ENCODE measurements around the gene PROC. TPM values are rescaled to one million over a fixed set of nuclear protein-coding genes. Genes with fewer than 3 reads are reported as not detected.

The PROC gene
- total RNA-seq, 1 donor from 2014 or later: 8.9 TPM

DNA sequence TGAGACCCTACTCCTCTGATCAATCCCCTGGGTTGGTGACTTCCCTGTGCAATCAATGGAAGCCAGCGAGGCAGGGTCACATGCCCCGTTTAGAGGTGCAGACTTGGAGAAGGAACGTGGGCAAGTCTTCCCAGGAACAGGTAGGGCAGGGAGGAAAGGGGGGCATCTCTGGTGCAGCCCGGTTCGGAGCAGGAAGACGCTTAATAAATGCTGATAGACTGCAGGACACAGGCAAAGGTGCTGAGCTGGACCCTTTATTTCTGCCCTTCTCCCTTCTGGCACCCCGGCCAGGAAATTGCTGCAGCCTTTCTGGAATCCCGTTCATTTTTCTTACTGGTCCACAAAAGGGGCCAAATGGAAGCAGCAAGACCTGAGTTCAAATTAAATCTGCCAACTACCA lies 821 bp upstream of the PROC start:
- Mint-ChIP-seq H3K27me3 (peaks cover 60% of the 10 kb centered on the region), H3K27ac (peak overlapping the region; percentile 19), H3K36me3 (no peaks in the 10 kb centered on the region), H3K4me1 (ENCODE audit: unreplicated experiment) (peaks cover 16% of the 10 kb centered on the region), H3K4me3 (peak overlapping the region; percentile 15), H3K9me3 (no peaks in the 10 kb centered on the region)
- TF ChIP-seq, protein P1, sequence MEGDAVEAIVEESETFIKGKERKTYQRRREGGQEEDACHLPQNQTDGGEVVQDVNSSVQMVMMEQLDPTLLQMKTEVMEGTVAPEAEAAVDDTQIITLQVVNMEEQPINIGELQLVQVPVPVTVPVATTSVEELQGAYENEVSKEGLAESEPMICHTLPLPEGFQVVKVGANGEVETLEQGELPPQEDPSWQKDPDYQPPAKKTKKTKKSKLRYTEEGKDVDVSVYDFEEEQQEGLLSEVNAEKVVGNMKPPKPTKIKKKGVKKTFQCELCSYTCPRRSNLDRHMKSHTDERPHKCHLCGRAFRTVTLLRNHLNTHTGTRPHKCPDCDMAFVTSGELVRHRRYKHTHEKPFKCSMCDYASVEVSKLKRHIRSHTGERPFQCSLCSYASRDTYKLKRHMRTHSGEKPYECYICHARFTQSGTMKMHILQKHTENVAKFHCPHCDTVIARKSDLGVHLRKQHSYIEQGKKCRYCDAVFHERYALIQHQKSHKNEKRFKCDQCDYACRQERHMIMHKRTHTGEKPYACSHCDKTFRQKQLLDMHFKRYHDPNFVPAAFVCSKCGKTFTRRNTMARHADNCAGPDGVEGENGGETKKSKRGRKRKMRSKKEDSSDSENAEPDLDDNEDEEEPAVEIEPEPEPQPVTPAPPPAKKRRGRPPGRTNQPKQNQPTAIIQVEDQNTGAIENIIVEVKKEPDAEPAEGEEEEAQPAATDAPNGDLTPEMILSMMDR (conservative IDR thresholded peaks at IDR 0.05): no peak
- DNase-seq (ENCODE audit: extremely low spot score, unreplicated experiment): no peak

DNA sequence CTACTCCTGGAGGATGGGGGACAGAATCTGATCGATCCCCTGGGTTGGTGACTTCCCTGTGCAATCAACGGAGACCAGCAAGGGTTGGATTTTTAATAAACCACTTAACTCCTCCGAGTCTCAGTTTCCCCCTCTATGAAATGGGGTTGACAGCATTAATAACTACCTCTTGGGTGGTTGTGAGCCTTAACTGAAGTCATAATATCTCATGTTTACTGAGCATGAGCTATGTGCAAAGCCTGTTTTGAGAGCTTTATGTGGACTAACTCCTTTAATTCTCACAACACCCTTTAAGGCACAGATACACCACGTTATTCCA lies 844 bp downstream of the PROC start:
- Mint-ChIP-seq H3K27me3 (peaks cover 72% of the 10 kb centered on the region), H3K36me3 (no peaks in the 10 kb centered on the region), H3K4me3 (no peak overlapping the region), H3K27ac (no peak overlapping the region), H3K4me1 (ENCODE audit: unreplicated experiment) (peaks cover 18% of the 10 kb centered on the region), H3K9me3 (no peaks in the 10 kb centered on the region)
- DNase-seq (ENCODE audit: extremely low spot score, unreplicated experiment): no peak
- TF ChIP-seq, protein P1 (conservative IDR thresholded peaks at IDR 0.05): no peak

GRCh38 chr2:127419448-127420038 lies 1.3 kb downstream of the PROC start:
- TF ChIP-seq, protein P1 (conservative IDR thresholded peaks at IDR 0.05): no peak
- Mint-ChIP-seq H3K9me3 (no peaks in the 10 kb centered on the region), H3K36me3 (no peaks in the 10 kb centered on the region), H3K4me1 (ENCODE audit: unreplicated experiment) (peaks cover 18% of the 10 kb centered on the region), H3K4me3 (no peak overlapping the region), H3K27me3 (peaks cover 73% of the 10 kb centered on the region), H3K27ac (no peak overlapping the region)
- DNase-seq (ENCODE audit: extremely low spot score, unreplicated experiment): peak; percentile 60

DNA sequence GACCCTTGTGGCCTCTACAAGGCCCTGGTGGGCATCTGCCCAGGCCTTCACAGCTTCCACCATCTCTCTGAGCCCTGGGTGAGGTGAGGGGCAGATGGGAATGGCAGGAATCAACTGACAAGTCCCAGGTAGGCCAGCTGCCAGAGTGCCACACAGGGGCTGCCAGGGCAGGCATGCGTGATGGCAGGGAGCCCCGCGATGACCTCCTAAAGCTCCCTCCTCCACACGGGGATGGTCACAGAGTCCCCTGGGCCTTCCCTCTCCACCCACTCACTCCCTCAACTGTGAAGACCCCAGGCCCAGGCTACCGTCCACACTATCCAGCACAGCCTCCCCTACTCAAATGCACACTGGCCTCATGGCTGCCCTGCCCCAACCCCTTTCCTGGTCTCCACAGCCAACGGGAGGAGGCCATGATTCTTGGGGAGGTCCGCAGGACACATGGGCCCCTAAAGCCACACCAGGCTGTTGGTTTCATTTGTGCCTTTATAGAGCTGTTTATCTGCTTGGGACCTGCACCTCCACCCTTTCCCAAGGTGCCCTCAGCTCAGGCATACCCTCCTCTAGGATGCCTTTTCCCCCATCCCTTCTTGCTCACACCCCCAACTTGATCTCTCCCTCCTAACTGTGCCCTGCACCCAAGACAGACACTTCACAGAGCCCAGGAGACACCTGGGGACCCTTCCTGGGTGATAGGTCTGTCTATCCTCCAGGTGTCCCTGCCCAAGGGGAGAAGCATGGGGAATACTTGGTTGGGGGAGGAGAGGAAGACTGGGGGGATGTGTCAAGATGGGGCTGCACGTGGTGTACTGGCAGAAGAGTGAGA lies 2.0 kb downstream of the PROC start:
- Mint-ChIP-seq H3K27ac (no peak overlapping the region), H3K9me3 (no peaks in the 10 kb centered on the region), H3K4me1 (ENCODE audit: unreplicated experiment) (peaks cover 20% of the 10 kb centered on the region), H3K36me3 (no peaks in the 10 kb centered on the region), H3K4me3 (no peak overlapping the region), H3K27me3 (peaks cover 75% of the 10 kb centered on the region)
- DNase-seq (ENCODE audit: extremely low spot score, unreplicated experiment): peak; percentile 63
- TF ChIP-seq, protein P1 (conservative IDR thresholded peaks at IDR 0.05): no peak

DNA sequence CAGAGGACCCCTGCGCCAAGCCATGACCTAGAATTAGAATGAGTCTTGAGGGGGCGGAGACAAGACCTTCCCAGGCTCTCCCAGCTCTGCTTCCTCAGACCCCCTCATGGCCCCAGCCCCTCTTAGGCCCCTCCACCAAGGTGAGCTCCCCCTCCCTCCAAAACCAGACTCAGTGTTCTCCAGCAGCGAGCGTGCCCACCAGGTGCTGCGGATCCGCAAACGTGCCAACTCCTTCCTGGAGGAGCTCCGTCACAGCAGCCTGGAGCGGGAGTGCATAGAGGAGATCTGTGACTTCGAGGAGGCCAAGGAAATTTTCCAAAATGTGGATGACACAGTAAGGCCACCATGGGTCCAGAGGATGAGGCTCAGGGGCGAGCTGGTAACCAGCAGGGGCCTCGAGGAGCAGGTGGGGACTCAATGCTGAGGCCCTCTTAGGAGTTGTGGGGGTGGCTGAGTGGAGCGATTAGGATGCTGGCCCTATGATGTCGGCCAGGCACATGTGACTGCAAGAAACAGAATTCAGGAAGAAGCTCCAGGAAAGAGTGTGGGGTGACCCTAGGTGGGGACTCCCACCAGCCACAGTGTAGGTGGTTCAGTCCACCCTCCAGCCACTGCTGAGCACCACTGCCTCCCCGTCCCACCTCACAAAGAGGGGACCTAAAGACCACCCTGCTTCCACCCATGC lies 3.0 kb downstream of the PROC start:
- Mint-ChIP-seq H3K27ac (no peak overlapping the region), H3K9me3 (no peaks in the 10 kb centered on the region), H3K36me3 (no peaks in the 10 kb centered on the region), H3K4me1 (ENCODE audit: unreplicated experiment) (peaks cover 21% of the 10 kb centered on the region), H3K27me3 (peaks cover 78% of the 10 kb centered on the region), H3K4me3 (peak overlapping the region; percentile 61)
- peak; percentile 63 for DNase-seq (ENCODE audit: extremely low spot score, unreplicated experiment)
- TF ChIP-seq, protein P1 (conservative IDR thresholded peaks at IDR 0.05): no peak

Data from type B pancreatic cell (in vitro differentiated cells).